SH-SY5Y (cell line): ENCODE measurements around the gene CBX4.

Source experiments
- GATA2 ChIP-seq: IDR thresholded peaks from 2 replicates; pipeline ENCODE4 v1.6.1; 2011; ENCODE audit warnings: mild to moderate bottlenecking, low read depth, low read length
- GATA3 ChIP-seq: IDR thresholded peaks from 2 replicates; pipeline ENCODE4 v1.6.1; 2011; ENCODE audit warnings: low read depth, mild to moderate bottlenecking, low read length, moderate library complexity

- 0 out of 2 replicates have a peak, but pooled peaks have one; percentile 14 for TF ChIP-seq GATA2
- no peak for TF ChIP-seq GATA3
Observed at GRCh38 chr17:79847698-79848369, 8.6 kb upstream of the CBX4 start.
